DMS53 treated with DMSO at 0.1 percent for 48 hours (cell line): ENCODE results near the gene UNC13C.
A peak's percentile ranks its signal among the peaks of the same experiment; 100 is the strongest.

ENCODE experiments used
- DNase-seq: peaks from one replicate; lab custom pipeline; 2025; ENCODE audit not compliant: unreplicated experiment; lab: John Stamatoyannopoulos, UW

UNC13C gene

GRCh38 chr15:54102704-54103103 lies 124.5 kb downstream of the UNC13C start:
- no peak for DNase-seq

GRCh38 chr15:54109014-54109413 lies 130.8 kb downstream of the UNC13C start:
- DNase-seq = no peak

- no peak for DNase-seq
Observed at GRCh38 chr15:54119051-54119450, 140.8 kb downstream of the UNC13C start.

GRCh38 chr15:54120949-54121463 lies 142.8 kb downstream of the UNC13C start:
- no peak for DNase-seq

- DNase-seq = no peak
Observed at GRCh38 chr15:54127574-54127973, 149.3 kb downstream of the UNC13C start.

GRCh38 chr15:54131410-54131809 lies 153.2 kb downstream of the UNC13C start:
- no peak for DNase-seq

GRCh38 chr15:54149115-54149531 lies 170.9 kb downstream of the UNC13C start:
- no peak for DNase-seq

GRCh38 chr15:54150255-54150654 lies 172.0 kb downstream of the UNC13C start:
- no peak for DNase-seq

GRCh38 chr15:54159012-54159411 lies 180.8 kb downstream of the UNC13C start:
- no peak for DNase-seq

- DNase-seq = no peak
Observed at GRCh38 chr15:54187325-54187724, 209.1 kb downstream of the UNC13C start.

GRCh38 chr15:54197995-54198394 lies 219.8 kb downstream of the UNC13C start:
- no peak for DNase-seq

- no peak for DNase-seq
Observed at GRCh38 chr15:54206586-54207321, 228.5 kb downstream of the UNC13C start.

- DNase-seq = no peak
Observed at GRCh38 chr15:54208786-54209185, 230.5 kb downstream of the UNC13C start.

- no peak for DNase-seq
Observed at GRCh38 chr15:54212635-54213034, 234.4 kb downstream of the UNC13C start.

- DNase-seq = no peak
Observed at GRCh38 chr15:54226455-54226854, 248.2 kb downstream of the UNC13C start.

GRCh38 chr15:54227569-54227968 lies 249.3 kb downstream of the UNC13C start:
- no peak for DNase-seq

GRCh38 chr15:54250326-54250725 lies 272.1 kb downstream of the UNC13C start:
- DNase-seq = no peak

- DNase-seq = no peak
Observed at GRCh38 chr15:54256190-54256589, 277.9 kb downstream of the UNC13C start.

GRCh38 chr15:54273928-54274327 lies 295.7 kb downstream of the UNC13C start:
- DNase-seq = peak; percentile 4

- no peak for DNase-seq
Observed at GRCh38 chr15:54277834-54278233, 299.6 kb downstream of the UNC13C start.

GRCh38 chr15:54280726-54281125 lies 302.5 kb downstream of the UNC13C start:
- no peak for DNase-seq

GRCh38 chr15:54282228-54282836 lies 304.1 kb downstream of the UNC13C start:
- DNase-seq = no peak
